Measurements from ENCODE around the gene SIPA1L3.

SIPA1L3 gene

GRCh38 chr19:38047641-38048040, 140.6 kb downstream of the SIPA1L3 start:
- TF ChIP-seq ZNF8 (CRISPR knock-in tag; IDR thresholded peaks at IDR 0.05) (no peak), ZFP30 (CRISPR knock-in tag; IDR thresholded peaks at IDR 0.05) (no peak), ISL1 (CRISPR knock-in tag; IDR thresholded peaks at IDR 0.05) (no peak), TSHZ2 (CRISPR knock-in tag; IDR thresholded peaks at IDR 0.05) (no peak), ESRRG (CRISPR knock-in tag; IDR thresholded peaks at IDR 0.05) (no peak), RARB (CRISPR knock-in tag; IDR thresholded peaks at IDR 0.05) (no peak), TOX (CRISPR knock-in tag; IDR thresholded peaks at IDR 0.05; ENCODE audit: borderline replicate concordance) (no peak), ARNTL (CRISPR knock-in tag; IDR thresholded peaks at IDR 0.05; ENCODE audit: borderline replicate concordance, low read depth) (no peak), ZNF565 (CRISPR knock-in tag; conservative IDR thresholded peaks at IDR 0.05; ENCODE audit: low read depth) (no peak), CSDC2 (CRISPR knock-in tag; IDR thresholded peaks at IDR 0.05) (no peak), OSR1 (CRISPR knock-in tag; IDR thresholded peaks at IDR 0.05) (no peak), TCF4 (CRISPR knock-in tag; IDR thresholded peaks at IDR 0.05; ENCODE audit: borderline replicate concordance) (no peak), ZC3H10 (CRISPR knock-in tag; IDR thresholded peaks at IDR 0.05) (no peak), SNAI2 (CRISPR knock-in tag; IDR thresholded peaks at IDR 0.05) (no peak), BACH2 (CRISPR knock-in tag; IDR thresholded peaks at IDR 0.05; ENCODE audit: borderline replicate concordance) (no peak), CSRNP3 (CRISPR knock-in tag; IDR thresholded peaks at IDR 0.05) (no peak), ZFP3 (CRISPR knock-in tag; IDR thresholded peaks at IDR 0.05) (no peak)
- TF ChIP-seq, protein P1, sequence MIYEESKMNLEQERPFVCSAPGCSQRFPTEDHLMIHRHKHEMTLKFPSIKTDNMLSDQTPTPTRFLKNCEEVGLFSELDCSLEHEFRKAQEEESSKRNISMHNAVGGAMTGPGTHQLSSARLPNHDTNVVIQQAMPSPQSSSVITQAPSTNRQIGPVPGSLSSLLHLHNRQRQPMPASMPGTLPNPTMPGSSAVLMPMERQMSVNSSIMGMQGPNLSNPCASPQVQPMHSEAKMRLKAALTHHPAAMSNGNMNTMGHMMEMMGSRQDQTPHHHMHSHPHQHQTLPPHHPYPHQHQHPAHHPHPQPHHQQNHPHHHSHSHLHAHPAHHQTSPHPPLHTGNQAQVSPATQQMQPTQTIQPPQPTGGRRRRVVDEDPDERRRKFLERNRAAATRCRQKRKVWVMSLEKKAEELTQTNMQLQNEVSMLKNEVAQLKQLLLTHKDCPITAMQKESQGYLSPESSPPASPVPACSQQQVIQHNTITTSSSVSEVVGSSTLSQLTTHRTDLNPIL (CRISPR knock-in tag; IDR thresholded peaks at IDR 0.05; ENCODE audit: low read depth) = no peak
- TF ChIP-seq, protein P2, sequence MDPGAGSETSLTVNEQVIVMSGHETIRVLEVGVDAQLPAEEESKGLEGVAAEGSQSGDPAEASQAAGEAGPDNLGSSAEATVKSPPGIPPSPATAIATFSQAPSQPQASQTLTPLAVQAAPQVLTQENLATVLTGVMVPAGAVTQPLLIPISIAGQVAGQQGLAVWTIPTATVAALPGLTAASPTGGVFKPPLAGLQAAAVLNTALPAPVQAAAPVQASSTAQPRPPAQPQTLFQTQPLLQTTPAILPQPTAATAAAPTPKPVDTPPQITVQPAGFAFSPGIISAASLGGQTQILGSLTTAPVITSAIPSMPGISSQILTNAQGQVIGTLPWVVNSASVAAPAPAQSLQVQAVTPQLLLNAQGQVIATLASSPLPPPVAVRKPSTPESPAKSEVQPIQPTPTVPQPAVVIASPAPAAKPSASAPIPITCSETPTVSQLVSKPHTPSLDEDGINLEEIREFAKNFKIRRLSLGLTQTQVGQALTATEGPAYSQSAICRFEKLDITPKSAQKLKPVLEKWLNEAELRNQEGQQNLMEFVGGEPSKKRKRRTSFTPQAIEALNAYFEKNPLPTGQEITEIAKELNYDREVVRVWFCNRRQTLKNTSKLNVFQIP (CRISPR knock-in tag; IDR thresholded peaks at IDR 0.05; ENCODE audit: borderline replicate concordance, low read depth) = no peak
- TF ChIP-seq, protein P3, sequence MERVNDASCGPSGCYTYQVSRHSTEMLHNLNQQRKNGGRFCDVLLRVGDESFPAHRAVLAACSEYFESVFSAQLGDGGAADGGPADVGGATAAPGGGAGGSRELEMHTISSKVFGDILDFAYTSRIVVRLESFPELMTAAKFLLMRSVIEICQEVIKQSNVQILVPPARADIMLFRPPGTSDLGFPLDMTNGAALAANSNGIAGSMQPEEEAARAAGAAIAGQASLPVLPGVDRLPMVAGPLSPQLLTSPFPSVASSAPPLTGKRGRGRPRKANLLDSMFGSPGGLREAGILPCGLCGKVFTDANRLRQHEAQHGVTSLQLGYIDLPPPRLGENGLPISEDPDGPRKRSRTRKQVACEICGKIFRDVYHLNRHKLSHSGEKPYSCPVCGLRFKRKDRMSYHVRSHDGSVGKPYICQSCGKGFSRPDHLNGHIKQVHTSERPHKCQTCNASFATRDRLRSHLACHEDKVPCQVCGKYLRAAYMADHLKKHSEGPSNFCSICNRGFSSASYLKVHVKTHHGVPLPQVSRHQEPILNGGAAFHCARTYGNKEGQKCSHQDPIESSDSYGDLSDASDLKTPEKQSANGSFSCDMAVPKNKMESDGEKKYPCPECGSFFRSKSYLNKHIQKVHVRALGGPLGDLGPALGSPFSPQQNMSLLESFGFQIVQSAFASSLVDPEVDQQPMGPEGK (CRISPR knock-in tag; IDR thresholded peaks at IDR 0.05; ENCODE audit: borderline replicate concordance) = no peak
- ATAC-seq = no peak

DNA sequence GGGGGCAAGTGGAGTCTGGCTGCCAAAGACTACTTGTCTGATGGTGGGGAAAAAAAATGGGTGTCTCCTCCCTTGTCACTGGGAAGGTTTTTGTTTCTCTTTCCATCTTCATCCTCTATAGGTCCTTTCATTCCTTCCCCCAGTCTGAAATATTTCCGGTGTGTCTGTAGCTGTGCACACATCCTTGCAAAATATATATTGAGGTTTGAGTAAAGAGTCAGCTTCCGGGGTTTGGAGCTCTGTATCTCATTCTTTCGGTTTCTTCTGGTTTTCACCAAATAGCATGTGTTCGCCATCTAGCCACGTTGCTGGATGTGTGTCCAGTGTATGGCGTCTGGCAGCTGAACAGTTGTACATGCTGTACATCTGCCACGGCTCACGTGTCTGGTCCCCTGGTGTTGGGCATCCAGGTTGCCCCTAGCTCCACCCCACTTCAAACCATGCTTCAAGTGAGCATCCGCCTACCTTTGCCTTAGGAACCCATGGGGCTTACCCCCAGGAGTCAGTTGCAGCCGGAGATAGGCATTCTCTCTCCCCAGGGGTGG, 142.2 kb downstream of the SIPA1L3 start:
- TF ChIP-seq GLIS3 (CRISPR knock-in tag; IDR thresholded peaks at IDR 0.05) (no peak), ZNF8 (CRISPR knock-in tag; IDR thresholded peaks at IDR 0.05) (no peak)
- no peak for ATAC-seq

DNA sequence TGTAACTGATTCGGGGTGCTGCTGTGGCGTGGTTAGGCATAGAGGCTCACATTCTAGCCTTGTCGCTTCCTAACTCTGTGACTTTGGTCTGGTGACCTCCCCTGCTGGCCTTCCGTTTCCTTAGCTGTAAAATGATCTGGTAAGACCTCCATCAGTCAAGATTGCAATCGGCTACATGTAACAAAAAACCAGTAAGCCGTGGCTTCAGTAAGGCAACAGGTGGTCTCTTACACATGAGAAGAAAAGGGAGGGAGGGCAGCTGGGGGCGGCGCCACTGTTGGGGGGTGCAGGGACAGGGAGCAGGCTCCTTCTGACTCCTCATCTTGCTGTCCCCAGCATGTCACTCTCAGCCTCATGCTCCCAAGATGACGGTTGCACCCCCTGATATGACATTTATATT, 148.0 kb downstream of the SIPA1L3 start:
- no peak for ATAC-seq
- no peak for TF ChIP-seq RARB (CRISPR knock-in tag; IDR thresholded peaks at IDR 0.05)
- TF ChIP-seq ZFP30 (CRISPR knock-in tag; IDR thresholded peaks at IDR 0.05) = no peak
- no peak for TF ChIP-seq CSDC2 (CRISPR knock-in tag; IDR thresholded peaks at IDR 0.05)
- TF ChIP-seq SNAI2 (CRISPR knock-in tag; IDR thresholded peaks at IDR 0.05) = no peak
